Peyer's patch (tissue), 4 donors: ENCODE results near the gene HLA-DOA.

Experiments used
- POLR2A ChIP-seq, 2 donors: fragments of 450-650 bp; IDR thresholded peaks; one replicate each; pipeline ENCODE4 v1.5.1; 2017; ENCODE audit warnings: antibody characterized with exemption in 2 of 2, mild to moderate bottlenecking in 2 of 2, moderate library complexity in 2 of 2
- TF ChIP-seq, protein P1 (sequence below), 6 experiments: fragments of 450-650 bp in 4 of 6; fragments of 200-600 bp in 2 of 6; sonication (generic) in 1 of 6; IDR thresholded peaks; one replicate each; pipeline ENCODE4 v1.5.1; 2017 to 2019; ENCODE audit warnings: antibody characterized with exemption in 6 of 6, mild to moderate bottlenecking in 3 of 6, moderate library complexity in 1 of 6

DNA sequence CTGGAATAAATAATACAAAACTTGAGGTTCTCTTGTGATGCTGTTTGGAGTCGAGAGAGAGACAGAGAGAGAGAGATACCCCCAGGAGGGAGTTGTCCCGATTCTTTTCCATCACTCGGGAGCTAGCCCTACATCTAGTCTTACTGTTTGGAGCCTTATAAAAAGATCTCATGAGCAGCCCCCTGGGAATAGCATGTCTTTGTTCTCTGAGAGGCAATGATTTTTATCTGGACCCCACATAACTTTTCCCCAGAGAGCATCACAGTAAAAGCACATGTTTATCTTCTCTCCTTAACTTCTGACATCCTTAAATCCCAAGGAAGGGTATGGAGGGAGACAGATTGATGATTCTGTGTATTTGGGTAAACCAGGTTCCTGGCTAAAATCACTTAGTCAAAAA, 20.9 kb upstream of the HLA-DOA start:
- no peak for TF ChIP-seq POLR2A (IDR thresholded peaks at IDR 0.05)
- TF ChIP-seq, protein P1, sequence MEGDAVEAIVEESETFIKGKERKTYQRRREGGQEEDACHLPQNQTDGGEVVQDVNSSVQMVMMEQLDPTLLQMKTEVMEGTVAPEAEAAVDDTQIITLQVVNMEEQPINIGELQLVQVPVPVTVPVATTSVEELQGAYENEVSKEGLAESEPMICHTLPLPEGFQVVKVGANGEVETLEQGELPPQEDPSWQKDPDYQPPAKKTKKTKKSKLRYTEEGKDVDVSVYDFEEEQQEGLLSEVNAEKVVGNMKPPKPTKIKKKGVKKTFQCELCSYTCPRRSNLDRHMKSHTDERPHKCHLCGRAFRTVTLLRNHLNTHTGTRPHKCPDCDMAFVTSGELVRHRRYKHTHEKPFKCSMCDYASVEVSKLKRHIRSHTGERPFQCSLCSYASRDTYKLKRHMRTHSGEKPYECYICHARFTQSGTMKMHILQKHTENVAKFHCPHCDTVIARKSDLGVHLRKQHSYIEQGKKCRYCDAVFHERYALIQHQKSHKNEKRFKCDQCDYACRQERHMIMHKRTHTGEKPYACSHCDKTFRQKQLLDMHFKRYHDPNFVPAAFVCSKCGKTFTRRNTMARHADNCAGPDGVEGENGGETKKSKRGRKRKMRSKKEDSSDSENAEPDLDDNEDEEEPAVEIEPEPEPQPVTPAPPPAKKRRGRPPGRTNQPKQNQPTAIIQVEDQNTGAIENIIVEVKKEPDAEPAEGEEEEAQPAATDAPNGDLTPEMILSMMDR (IDR thresholded peaks at IDR 0.05), result no peak
